ENCODE measurements around the gene NNT. TPM values are rescaled to one million over a fixed set of nuclear protein-coding genes. Genes with fewer than 3 reads are reported as not detected.
A peak's percentile ranks its signal among the peaks of the same experiment; 100 is the strongest.

The NNT gene
- polyA plus RNA-seq (2013, experiment 1 of 2): 28.1 TPM
- 28.1 TPM for polyA plus RNA-seq (2013, experiment 2 of 2)

DNA sequence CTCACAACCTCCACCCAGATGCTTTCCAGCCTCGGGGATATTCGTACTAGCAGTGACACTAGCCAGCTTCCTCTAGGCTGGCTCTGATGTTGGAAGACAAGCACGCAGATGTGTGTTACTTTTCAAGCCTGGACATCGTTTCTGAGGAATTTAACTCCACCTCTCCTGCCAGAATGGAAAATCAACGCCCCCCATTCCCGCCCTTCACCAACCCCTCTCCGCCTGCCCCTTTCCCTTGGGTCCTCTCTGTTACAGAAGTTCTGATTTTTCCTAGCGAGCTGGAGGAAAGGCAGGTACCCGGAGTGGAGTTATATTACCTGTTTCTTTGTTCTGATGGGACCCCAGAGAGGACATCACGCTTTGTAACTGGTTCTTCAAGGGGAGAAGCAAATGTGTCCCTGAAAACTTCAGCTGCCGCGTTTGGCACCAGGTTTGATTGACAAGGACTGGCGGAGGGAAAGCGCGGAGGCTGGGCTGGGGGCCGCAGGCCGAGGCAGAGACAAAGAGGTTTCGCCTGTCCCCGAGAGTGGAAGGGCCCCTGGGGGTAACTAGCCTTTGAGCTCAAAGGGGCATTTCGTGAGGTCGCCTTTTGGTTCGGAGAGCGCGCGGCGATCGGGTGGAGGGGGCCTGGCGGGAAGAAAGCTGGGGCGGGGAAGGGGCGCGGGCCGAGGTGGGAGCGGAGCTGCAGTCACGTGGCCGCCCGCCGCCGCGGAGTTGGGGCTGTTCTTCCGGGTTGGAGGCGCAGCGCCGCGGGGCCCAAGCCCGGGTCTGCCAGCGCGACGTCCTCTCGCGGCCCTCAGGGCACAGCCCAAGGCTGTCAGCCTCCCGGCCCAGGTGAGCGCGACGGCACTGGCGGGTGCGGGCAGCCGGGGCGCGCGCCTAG, at the start of gene NNT:
Gene NNT, plus strand, starts transcription at position 720 of the 883 bp plus-strand sequence. CDS start 6,016 bp downstream, outside the sequence.
- Histone ChIP-seq H2BK15ac (ENCODE audit: low read depth, poor library complexity, severe bottlenecking) (peak within 1 kb of the TSS; percentile 73), H3K36me3 (ENCODE audit: control insufficient read depth in 1 of 2, insufficient read depth in 2 of 2, low read depth in 1 of 2, low read length in 2 of 2) (peaks cover 0 to 8% of the 10 kb centered on the region in 2 experiments), H3K27ac (ENCODE audit: low read length, poor library complexity, severe bottlenecking) (peak within 1 kb of the TSS; percentile 4), H3K9ac (ENCODE audit: low read length) (peak within 1 kb of the TSS; percentile 98), H3K4ac (ENCODE audit: low read depth in 1 of 2, low read length in 2 of 2) (peak within 1 kb of the TSS; percentile 89 to 95), H4K8ac (ENCODE audit: low read length) (peak within 1 kb of the TSS; percentile 89), H3K27me3 (ENCODE audit: control insufficient read depth in 1 of 2, insufficient read depth in 1 of 2, low read length in 2 of 2) (no peaks in the 10 kb centered on the region), H4K91ac (ENCODE audit: low read length) (peak within 1 kb of the TSS; percentile 82), H3K4me2 (ENCODE audit: low read length, poor library complexity, severe bottlenecking) (peak within 1 kb of the TSS; percentile 92), H2BK120ac (ENCODE audit: low read depth, low read length) (peak within 1 kb of the TSS; percentile 12), H2AK5ac (ENCODE audit: low read length, severe bottlenecking) (no peak within 1 kb of the TSS), H2BK5ac (ENCODE audit: low read depth, low read length, poor library complexity, severe bottlenecking) (no peak within 1 kb of the TSS), H3K18ac (ENCODE audit: low read depth in 1 of 2, low read length in 2 of 2) (peak within 1 kb of the TSS; percentile 80 to 94), H2BK12ac (ENCODE audit: low read length in 2 of 2) (peak within 1 kb of the TSS in 1 of 2 experiments; percentile 45), H3K23ac (ENCODE audit: low read length in 2 of 2) (peak within 1 kb of the TSS; percentile 20 to 87), H3K14ac (ENCODE audit: low read length in 2 of 2) (peak within 1 kb of the TSS; percentile 78 to 92), H3K79me1 (replicated peaks; ENCODE audit: low read length, poor library complexity, severe bottlenecking) (peaks cover 25% of the 10 kb centered on the region), H2AFZ (ENCODE audit: low read depth, low read length) (peak within 1 kb of the TSS; percentile 97), H3K9me3 (ENCODE audit: control insufficient read depth, low read length) (no peaks in the 10 kb centered on the region), H3K4me3 (ENCODE audit: insufficient read depth in 1 of 2, low read depth in 1 of 2, low read length in 2 of 2) (peak within 1 kb of the TSS; percentile 92 to 100), H3K4me1 (ENCODE audit: control insufficient read depth, insufficient read depth, low read depth, low read length) (peaks cover 6% of the 10 kb centered on the region)
- under 1% methylated on average over 49 of the region's 60 CpGs for WGBS
- DNase-seq: peak; percentile 76

DNA sequence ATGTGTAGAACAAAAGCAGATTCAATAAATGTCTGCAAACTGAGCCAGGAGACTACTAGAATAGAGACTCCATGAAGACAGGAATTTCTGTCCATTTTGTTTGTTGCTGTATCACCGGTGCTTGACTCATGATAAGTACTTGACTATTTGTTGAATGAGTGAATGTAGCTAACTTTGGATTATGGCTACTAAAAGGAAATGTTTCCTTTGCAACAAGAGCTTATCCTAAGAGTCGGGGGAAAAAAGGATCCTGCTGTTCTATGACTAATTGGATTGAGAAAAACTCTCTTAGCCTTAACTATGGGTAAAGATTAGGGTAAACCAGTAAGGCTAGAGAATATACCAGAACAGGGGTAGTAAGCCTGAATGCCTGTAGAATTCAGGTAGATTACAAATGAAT, 49.6 kb upstream of the NNT start:
- Histone ChIP-seq H3K27me3 (ENCODE audit: control insufficient read depth in 1 of 2, insufficient read depth in 1 of 2, low read length in 2 of 2) (no peaks in the 10 kb centered on the region), H3K4ac (ENCODE audit: low read depth in 1 of 2, low read length in 2 of 2) (no peak overlapping the region), H3K36me3 (ENCODE audit: control insufficient read depth in 1 of 2, insufficient read depth in 2 of 2, low read depth in 1 of 2, low read length in 2 of 2) (peaks cover 0 to 69% of the 10 kb centered on the region in 2 experiments), H3K23ac (ENCODE audit: low read length in 2 of 2) (no peak overlapping the region), H2BK5ac (ENCODE audit: low read depth, low read length, poor library complexity, severe bottlenecking) (no peak overlapping the region), H3K4me3 (ENCODE audit: insufficient read depth in 1 of 2, low read depth in 1 of 2, low read length in 2 of 2) (no peak overlapping the region), H3K4me1 (ENCODE audit: control insufficient read depth, insufficient read depth, low read depth, low read length) (peaks cover 1% of the 10 kb centered on the region), H2BK15ac (ENCODE audit: low read depth, poor library complexity, severe bottlenecking) (no peak overlapping the region), H2BK12ac (ENCODE audit: low read length in 2 of 2) (no peak overlapping the region), H3K18ac (ENCODE audit: low read depth in 1 of 2, low read length in 2 of 2) (no peak overlapping the region), H3K79me1 (replicated peaks; ENCODE audit: low read length, poor library complexity, severe bottlenecking) (peaks cover 1% of the 10 kb centered on the region), H4K8ac (ENCODE audit: low read length) (no peak overlapping the region), H2BK120ac (ENCODE audit: low read depth, low read length) (no peak overlapping the region), H2AK5ac (ENCODE audit: low read length, severe bottlenecking) (no peak overlapping the region), H3K27ac (ENCODE audit: low read length, poor library complexity, severe bottlenecking) (no peak overlapping the region), H3K4me2 (ENCODE audit: low read length, poor library complexity, severe bottlenecking) (no peak overlapping the region), H3K14ac (ENCODE audit: low read length in 2 of 2) (no peak overlapping the region), H2AFZ (ENCODE audit: low read depth, low read length) (no peak overlapping the region), H3K9me3 (ENCODE audit: control insufficient read depth, low read length) (no peaks in the 10 kb centered on the region), H4K91ac (ENCODE audit: low read length) (no peak overlapping the region), H3K9ac (ENCODE audit: low read length) (no peak overlapping the region)
- peak; percentile 42 for DNase-seq
- WGBS: 77% methylated on average over 2 of the region's 2 CpGs

DNA sequence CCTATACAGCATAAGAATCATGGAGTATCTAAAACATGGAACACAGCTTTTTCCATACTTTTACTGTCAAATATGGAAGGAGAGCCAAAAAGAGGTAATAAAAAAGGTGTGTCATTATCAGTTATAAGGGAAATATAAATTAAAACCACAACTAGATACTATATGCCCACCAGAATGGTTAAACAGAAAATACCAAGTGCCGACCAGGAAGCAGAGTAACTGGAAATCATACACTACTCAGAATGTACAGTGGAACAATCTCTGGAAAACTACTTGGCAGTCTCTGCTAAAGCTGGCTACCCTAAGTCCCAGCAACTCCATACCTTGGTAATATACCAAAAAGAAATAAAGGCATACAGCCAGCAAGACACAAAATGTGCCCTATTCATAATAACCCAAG, 48.5 kb upstream of the NNT start:
- Histone ChIP-seq H3K18ac (ENCODE audit: low read depth in 1 of 2, low read length in 2 of 2) (no peak overlapping the region), H3K14ac (ENCODE audit: low read length in 2 of 2) (no peak overlapping the region), H3K4me3 (ENCODE audit: insufficient read depth in 1 of 2, low read depth in 1 of 2, low read length in 2 of 2) (peak overlapping the region in 1 of 2 experiments; percentile 96), H3K9me3 (ENCODE audit: control insufficient read depth, low read length) (no peaks in the 10 kb centered on the region), H2BK12ac (ENCODE audit: low read length in 2 of 2) (no peak overlapping the region), H4K8ac (ENCODE audit: low read length) (no peak overlapping the region), H4K91ac (ENCODE audit: low read length) (no peak overlapping the region), H3K4me2 (ENCODE audit: low read length, poor library complexity, severe bottlenecking) (peak overlapping the region; percentile 1), H3K9ac (ENCODE audit: low read length) (peak overlapping the region; percentile 97), H2AFZ (ENCODE audit: low read depth, low read length) (no peak overlapping the region), H3K27me3 (ENCODE audit: control insufficient read depth in 1 of 2, insufficient read depth in 1 of 2, low read length in 2 of 2) (no peaks in the 10 kb centered on the region), H3K79me1 (replicated peaks; ENCODE audit: low read length, poor library complexity, severe bottlenecking) (peaks cover 1% of the 10 kb centered on the region), H3K23ac (ENCODE audit: low read length in 2 of 2) (no peak overlapping the region), H3K4me1 (ENCODE audit: control insufficient read depth, insufficient read depth, low read depth, low read length) (peaks cover 1% of the 10 kb centered on the region), H3K4ac (ENCODE audit: low read depth in 1 of 2, low read length in 2 of 2) (no peak overlapping the region), H2BK15ac (ENCODE audit: low read depth, poor library complexity, severe bottlenecking) (no peak overlapping the region), H2BK5ac (ENCODE audit: low read depth, low read length, poor library complexity, severe bottlenecking) (no peak overlapping the region), H2BK120ac (ENCODE audit: low read depth, low read length) (no peak overlapping the region), H3K36me3 (ENCODE audit: control insufficient read depth in 1 of 2, insufficient read depth in 2 of 2, low read depth in 1 of 2, low read length in 2 of 2) (peaks cover 0 to 58% of the 10 kb centered on the region in 2 experiments), H3K27ac (ENCODE audit: low read length, poor library complexity, severe bottlenecking) (no peak overlapping the region), H2AK5ac (ENCODE audit: low read length, severe bottlenecking) (no peak overlapping the region)
- WGBS: 93% methylated on average over 1 of the region's 1 CpG
- no peak for DNase-seq

DNA sequence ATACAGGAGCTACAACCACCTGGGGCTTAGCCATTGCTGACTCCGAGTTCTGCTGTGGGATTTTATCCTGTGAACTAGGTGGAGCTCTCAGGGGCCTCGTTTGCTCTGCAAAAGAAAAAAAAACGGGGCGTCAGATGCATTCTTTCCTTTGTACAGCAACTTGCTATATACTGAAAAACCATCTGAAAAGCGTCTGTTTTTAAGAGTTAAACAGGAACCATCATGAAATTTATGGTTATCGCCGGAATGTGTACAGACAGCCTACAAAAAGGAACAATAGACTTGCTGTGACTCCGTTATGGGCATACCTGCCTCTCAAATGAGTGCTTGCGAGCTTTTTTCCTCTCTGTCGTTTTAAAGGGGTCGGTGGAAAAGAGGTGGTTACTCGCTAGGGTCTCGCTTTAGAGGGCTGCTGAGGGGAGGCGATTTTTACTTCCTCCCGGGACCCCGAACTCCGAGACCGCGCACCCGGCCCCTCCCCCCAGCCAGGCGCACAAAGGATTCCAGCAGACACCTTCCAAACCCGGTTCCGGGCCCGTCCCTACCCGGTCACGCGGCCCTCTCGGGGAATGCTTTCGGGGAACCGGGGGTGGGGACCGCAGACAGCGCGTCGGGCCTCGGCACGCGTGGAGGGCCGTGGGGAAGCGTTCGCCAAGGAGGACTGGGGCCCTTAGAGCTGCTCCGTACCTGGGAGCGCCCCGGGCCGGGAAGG, 46.9 kb upstream of the NNT start:
- Histone ChIP-seq H3K23ac (ENCODE audit: low read length in 2 of 2) (peak overlapping the region in 1 of 2 experiments; percentile 66), H3K27ac (ENCODE audit: low read length, poor library complexity, severe bottlenecking) (peak overlapping the region; percentile 88), H3K79me1 (replicated peaks; ENCODE audit: low read length, poor library complexity, severe bottlenecking) (peaks cover 1% of the 10 kb centered on the region), H3K14ac (ENCODE audit: low read length in 2 of 2) (peak overlapping the region in 1 of 2 experiments; percentile 89), H2BK5ac (ENCODE audit: low read depth, low read length, poor library complexity, severe bottlenecking) (peak overlapping the region; percentile 60), H2BK15ac (ENCODE audit: low read depth, poor library complexity, severe bottlenecking) (no peak overlapping the region), H2BK12ac (ENCODE audit: low read length in 2 of 2) (no peak overlapping the region), H3K4me2 (ENCODE audit: low read length, poor library complexity, severe bottlenecking) (peak overlapping the region; percentile 41), H3K9me3 (ENCODE audit: control insufficient read depth, low read length) (no peaks in the 10 kb centered on the region), H3K18ac (ENCODE audit: low read depth in 1 of 2, low read length in 2 of 2) (peak overlapping the region; percentile 71 to 93), H4K8ac (ENCODE audit: low read length) (peak overlapping the region; percentile 78), H3K4me3 (ENCODE audit: insufficient read depth in 1 of 2, low read depth in 1 of 2, low read length in 2 of 2) (peak overlapping the region; percentile 72 to 96), H4K91ac (ENCODE audit: low read length) (peak overlapping the region; percentile 91), H3K9ac (ENCODE audit: low read length) (peak overlapping the region; percentile 97), H3K4ac (ENCODE audit: low read depth in 1 of 2, low read length in 2 of 2) (peak overlapping the region; percentile 19 to 81), H2BK120ac (ENCODE audit: low read depth, low read length) (peak overlapping the region; percentile 39), H3K4me1 (ENCODE audit: control insufficient read depth, insufficient read depth, low read depth, low read length) (peaks cover 1% of the 10 kb centered on the region), H2AK5ac (ENCODE audit: low read length, severe bottlenecking) (peak overlapping the region; percentile 95), H3K36me3 (ENCODE audit: control insufficient read depth in 1 of 2, insufficient read depth in 2 of 2, low read depth in 1 of 2, low read length in 2 of 2) (peaks cover 0 to 45% of the 10 kb centered on the region in 2 experiments), H3K27me3 (ENCODE audit: control insufficient read depth in 1 of 2, insufficient read depth in 1 of 2, low read length in 2 of 2) (no peaks in the 10 kb centered on the region), H2AFZ (ENCODE audit: low read depth, low read length) (peak overlapping the region; percentile 46)
- WGBS: under 1% methylated on average over 30 of the region's 44 CpGs
- peak; percentile 58 for DNase-seq
